GM18519 (cell line): ENCODE data around the gene CORO1C.

Experiments
- ATAC-seq: cut with Tn5 transposase; IDR thresholded peaks from one replicate; pipeline ENCODE4 v1.9.1; 2021; ENCODE audit warnings: mild to moderate bottlenecking, moderate library complexity; ENCODE audit not compliant: unreplicated experiment, low FRiP score

CORO1C gene

DNA sequence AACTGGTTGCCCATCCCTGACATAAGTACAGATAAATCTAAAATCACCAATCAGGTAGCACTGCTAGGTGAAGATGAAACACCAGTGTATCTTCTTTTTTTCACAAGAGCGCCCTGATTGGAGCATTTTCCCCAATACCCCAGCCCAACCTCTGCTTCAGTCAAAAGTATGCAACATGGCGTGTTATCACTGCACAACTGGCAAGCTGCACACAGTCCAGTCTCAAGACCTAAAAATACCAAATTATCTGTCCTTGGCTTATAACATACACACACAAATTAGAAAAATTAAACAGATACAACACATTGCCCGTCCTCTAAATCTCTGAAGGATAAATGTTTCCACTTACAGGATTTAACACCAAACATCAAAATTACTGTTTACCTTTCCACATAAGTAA, 77.4 kb downstream of the CORO1C start:
- ATAC-seq, result no peak

- no peak for ATAC-seq
These were observed 78.2 kb downstream of the CORO1C start for GRCh38 chr12:108653082-108653516.

GRCh38 chr12:108650083-108650482, 81.2 kb downstream of the CORO1C start:
- no peak for ATAC-seq

DNA sequence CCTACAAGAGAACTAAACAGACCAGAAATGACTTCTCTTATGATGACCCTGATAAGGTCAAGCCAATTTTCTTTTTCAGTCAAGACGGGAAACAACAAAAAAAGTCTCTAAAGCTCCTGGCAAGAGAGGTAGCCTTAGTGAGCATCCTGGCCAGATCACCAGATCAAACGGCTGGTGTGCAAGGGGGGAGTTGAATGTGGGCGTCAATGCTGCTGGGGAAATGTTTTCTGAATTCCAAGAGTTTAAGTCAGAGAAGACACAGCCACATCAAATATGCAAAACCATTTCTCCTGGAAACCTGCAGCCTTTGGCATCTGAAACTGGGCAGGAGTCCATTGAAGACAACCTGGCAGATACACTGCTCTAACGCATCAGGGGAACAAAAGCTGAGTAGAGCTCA, 81.6 kb downstream of the CORO1C start:
- ATAC-seq, result no peak

- no peak for ATAC-seq
These were observed 82.2 kb downstream of the CORO1C start for GRCh38 chr12:108649126-108649525.

- no peak for ATAC-seq
These were observed 82.9 kb downstream of the CORO1C start for GRCh38 chr12:108648371-108648770.

GRCh38 chr12:108647585-108648287, 83.6 kb downstream of the CORO1C start:
- ATAC-seq, result no peak

DNA sequence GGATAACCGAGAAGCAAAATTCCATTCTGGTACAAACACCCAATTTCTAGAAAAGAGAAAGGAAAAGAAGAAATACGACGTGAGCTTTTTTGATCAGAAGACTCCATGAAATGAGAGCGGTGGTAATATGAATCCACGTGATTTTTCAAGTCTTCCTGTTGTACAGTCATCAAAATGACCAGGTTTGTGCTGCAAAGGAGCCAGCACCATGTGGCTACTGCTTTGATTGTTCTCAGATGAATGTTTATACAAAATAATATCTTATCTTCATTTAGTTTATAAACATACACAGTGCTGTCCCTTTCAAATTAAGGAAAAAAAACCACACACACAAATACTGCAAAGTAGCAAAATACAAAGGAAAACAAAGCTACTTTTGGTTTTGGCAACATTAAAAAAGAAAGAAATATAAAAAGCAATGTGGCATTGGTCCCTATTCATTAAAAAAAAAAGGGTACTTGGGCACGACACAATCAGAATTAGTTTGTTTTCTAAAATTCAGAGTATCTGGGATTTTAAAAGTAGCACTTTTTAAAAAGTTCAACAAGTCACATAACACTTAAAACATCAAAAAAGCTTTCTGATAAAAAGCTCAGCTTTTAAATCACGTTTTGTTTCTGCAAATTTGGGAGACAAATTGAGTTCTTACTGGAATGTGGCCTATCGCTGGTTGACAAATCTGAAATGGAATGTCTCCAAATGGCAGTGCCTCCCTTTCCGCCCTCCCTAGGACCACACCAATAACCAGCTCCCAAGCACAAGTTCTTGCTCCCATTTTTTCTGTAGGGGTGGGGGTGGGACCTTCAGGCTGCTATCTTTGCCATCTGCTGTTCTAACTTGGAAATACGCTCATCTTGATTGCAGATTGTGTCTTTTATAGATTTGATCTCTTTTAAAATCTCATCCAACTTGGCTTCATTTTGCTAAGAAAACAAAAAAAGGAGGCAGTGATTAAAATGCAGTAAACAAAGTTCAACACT, 84.4 kb downstream of the CORO1C start:
- ATAC-seq, result no peak

GRCh38 chr12:108645686-108646599, 85.4 kb downstream of the CORO1C start:
- no peak for ATAC-seq

DNA sequence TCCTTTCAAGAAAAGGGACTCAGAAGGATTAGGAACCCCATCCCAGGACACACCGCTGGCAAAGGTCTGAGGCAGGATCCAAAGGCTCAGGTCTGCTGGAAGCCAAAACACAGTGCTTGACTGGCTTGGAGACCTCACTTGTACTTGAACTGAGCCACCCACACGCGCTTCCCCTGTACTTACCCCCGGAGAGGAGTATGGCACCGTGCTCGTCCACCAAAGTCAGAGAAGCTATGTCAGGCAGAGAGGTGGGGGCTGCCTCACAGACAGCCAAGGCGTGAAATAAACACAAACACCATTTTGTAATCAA, 86.6 kb downstream of the CORO1C start:
- ATAC-seq, result no peak

DNA sequence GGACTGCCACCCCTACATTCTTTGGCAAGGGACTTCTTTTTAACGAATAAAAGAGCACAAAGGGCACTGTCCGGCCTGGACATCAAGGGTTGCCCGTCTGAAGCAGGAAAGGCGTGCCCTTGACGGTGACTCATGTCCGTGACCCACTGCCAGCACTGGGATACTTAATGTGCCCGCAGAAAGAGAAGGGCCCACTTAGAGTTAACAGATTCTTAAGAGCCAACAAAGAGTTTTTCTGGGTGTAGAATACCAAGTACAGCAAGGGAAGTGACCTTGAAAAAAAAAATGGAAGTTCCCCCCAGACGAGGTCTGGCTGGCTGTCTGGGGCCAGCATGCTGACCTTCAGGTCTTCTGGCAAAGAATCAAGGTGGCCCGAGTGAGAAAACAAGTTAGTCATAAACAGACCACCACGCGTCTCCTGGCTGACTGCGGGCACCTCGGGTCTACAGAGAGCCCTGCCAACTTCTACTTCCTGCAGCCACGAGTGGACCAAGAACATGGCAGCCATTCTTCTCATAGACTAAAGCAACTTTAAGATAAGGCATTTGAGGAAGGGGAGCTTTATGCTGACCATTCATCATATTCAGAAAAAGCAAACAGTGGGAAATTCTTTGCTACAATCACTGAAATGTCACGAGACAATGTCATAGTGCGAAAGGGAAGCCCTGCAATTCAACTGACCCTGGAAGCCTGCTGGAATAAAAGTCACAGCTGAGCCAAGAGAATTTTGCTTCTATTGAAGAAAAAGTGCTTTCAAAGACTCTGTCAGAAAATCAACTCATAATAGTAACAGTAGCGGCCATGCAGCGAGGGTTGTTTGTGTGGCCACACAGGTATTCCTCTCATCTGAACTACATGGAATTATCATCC, 87.1 kb downstream of the CORO1C start:
- no peak for ATAC-seq

- no peak for ATAC-seq
These were observed 88.2 kb downstream of the CORO1C start for GRCh38 chr12:108642899-108643654.

GRCh38 chr12:108642269-108642870, 88.9 kb downstream of the CORO1C start:
- ATAC-seq, result no peak

GRCh38 chr12:108641446-108642268, 89.7 kb downstream of the CORO1C start:
- no peak for ATAC-seq

DNA sequence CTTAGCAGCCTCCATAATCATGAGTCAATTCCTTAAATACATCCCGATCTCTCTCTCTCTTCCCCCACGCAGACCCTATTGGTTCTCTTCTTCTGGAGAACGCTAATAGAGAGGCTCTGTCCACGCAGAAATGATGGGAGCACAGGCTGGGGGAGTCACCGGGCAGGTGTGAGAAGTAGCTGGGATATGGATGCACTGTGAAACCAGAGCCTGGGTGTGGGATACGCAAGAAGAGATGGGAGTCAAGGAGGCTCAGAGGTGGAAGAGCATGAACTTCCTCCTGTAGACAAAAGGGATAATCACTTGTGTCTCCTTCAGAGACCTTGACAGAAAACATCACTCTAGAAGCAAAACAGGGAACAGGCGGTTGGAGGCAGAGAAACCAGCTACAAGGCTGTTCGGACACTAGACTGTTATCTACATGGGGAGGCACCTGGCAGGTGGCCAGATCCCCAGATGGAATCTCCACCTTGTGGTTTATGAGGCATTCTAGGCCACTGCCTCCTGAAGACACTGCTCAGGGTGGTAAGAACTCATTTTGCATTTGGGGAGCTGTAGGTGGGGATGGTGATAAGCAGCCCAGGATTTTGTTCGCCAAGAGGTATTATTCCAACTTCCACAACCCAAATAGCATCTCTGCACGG, 90.4 kb downstream of the CORO1C start:
- no peak for ATAC-seq

GRCh38 chr12:108638997-108639822, 92.1 kb downstream of the CORO1C start:
- no peak for ATAC-seq
